NB4 (cell line): ENCODE measurements around the gene XKR8.

Experiments
- MYC ChIP-seq: IDR thresholded peaks from 2 replicates; pipeline ENCODE4 v1.6.1; 2011; ENCODE audit warnings: low read depth, low read length
- POLR2A ChIP-seq: IDR thresholded peaks from 2 replicates; pipeline ENCODE4 v1.6.1; 2011; ENCODE audit warnings: mild to moderate bottlenecking; ENCODE audit not compliant: insufficient read length; ENCODE audit errors: extremely low read depth
- TF ChIP-seq, protein P1 (sequence below): IDR thresholded peaks from one replicate; pipeline ENCODE4 v1.5.1; 2012; ENCODE audit warnings: low read depth, low read length
- TF ChIP-seq, protein P2 (sequence below): IDR thresholded peaks from 2 replicates; pipeline ENCODE4 v1.6.1; 2011; ENCODE audit warnings: low read depth, low read length

DNA sequence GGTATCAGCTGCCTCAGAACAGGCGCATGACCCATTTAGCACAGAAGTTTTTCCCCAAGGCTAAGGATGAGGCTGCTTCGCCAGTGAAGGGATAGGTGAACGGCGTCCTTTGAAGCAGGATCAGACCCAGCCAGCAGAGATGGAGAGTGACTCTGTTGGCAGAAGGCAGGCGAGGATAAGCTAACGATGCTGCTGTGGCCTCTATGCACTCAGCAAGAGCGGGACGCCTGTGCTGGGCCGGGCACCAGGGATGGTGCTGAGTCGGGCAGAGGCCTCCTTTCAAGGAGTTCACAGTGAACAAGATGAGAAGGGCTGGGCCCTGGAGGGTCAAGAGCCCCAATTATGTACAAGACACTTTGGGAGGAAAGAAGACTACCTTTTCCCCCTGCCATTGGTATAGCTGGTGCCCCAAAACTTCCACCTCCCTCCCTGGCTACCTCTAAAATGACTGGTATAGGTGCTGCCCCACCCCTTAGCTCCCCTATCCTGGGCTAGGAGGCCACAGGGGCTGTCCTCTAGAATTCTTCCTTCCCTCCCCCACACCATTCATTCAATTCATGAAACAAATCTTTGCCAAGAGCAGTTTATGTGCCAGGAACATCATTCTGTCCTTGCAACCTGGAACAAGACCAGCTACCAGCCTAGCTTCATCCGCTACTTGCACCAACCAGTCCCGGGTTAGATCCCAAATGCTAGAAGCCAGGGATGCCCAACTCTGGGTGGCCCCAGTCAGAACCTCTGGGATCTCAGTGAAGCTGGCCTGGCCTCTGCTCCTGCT lies 7.5 kb downstream of the XKR8 start:
- TF ChIP-seq POLR2A = no peak
- TF ChIP-seq, protein P1, sequence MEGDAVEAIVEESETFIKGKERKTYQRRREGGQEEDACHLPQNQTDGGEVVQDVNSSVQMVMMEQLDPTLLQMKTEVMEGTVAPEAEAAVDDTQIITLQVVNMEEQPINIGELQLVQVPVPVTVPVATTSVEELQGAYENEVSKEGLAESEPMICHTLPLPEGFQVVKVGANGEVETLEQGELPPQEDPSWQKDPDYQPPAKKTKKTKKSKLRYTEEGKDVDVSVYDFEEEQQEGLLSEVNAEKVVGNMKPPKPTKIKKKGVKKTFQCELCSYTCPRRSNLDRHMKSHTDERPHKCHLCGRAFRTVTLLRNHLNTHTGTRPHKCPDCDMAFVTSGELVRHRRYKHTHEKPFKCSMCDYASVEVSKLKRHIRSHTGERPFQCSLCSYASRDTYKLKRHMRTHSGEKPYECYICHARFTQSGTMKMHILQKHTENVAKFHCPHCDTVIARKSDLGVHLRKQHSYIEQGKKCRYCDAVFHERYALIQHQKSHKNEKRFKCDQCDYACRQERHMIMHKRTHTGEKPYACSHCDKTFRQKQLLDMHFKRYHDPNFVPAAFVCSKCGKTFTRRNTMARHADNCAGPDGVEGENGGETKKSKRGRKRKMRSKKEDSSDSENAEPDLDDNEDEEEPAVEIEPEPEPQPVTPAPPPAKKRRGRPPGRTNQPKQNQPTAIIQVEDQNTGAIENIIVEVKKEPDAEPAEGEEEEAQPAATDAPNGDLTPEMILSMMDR = no peak
- TF ChIP-seq, protein P2, sequence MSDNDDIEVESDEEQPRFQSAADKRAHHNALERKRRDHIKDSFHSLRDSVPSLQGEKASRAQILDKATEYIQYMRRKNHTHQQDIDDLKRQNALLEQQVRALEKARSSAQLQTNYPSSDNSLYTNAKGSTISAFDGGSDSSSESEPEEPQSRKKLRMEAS = no peak
- no peak for TF ChIP-seq MYC
